ENCODE measurements around the gene SMIM38.

DNA sequence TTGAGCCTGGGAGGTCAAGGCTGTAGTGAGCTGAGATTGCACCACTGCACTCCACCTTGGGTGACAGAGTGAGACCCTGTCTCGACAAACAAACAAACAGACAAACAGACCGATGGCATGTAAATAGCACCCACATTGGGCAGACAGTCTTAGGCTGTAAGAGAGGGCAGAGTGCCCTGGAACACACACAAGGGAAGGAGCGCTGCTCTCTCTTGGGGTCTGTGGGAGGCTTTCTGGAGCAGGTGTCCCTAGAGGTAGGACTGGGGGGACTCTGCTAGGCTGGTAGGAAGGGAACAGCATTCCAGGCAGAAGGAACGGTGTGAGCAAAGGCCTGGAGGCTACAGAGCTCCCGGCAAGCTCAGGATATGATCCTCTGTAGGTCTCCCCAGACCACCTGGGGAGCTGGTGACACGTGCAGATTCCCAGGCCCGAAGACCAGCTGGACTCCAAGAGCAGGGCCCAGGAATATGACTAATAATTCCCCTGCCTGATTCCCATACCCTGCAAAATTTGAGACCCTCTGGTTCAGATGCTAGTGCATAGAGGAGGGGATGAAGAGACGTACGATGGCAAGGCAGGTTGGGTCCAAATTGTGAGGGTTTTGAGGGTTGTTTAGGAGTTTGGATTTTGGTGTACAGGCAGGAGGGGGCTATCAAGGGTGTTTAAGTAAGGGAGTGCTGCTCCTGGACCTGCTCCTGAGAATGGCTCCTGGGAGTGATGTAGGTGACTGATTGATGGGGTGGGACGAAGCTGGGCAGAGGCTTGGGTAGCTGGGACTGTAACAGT, 11.6 kb downstream of the SMIM38 start:
- TF ChIP-seq EZH2 (IDR thresholded peaks at IDR 0.05) (no peak), POLR2AphosphoS5 (IDR thresholded peaks at IDR 0.05; ENCODE audit: borderline replicate concordance, low read depth, low read length) (no peak), FOXP2 (optimal IDR thresholded peaks at IDR 0.05; ENCODE audit: control extremely low read depth, extremely low read length, insufficient read depth) (no peak)
